DMS 273 (cell line): Measurements from ENCODE around the gene TCEANC.
A peak's percentile ranks its signal among the peaks of the same experiment; 100 is the strongest.
"Not testable (repeated sequence)": the region's sequence is repeated elsewhere in the genome, so short reads cannot be mapped to it uniquely, and the experiment has no call there.

Source experiments
- DNase-seq: peaks from one replicate; lab custom pipeline; 2025; ENCODE audit not compliant: unreplicated experiment; lab: John Stamatoyannopoulos, UW

TCEANC gene

DNA sequence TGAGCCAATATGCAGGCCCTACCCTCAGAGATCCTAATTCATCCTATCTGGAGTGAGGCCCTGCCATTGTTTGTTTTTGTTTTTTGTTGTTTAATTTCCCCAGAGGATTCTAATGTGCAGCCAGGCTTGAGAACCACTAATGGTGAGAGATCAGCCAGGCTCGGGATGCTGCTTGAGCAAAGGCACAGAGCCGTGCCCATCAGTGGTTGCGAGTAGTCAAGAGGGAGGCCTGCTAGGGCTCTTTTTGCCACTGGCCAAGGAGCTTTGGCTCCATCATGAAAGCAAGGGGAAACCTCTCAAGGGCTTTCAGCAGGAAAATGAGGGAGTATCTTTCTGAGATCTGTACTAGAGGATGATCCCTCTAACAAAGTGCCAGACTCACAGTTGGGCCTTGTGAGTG is 2.7 kb downstream of the TCEANC start:
- DNase-seq, result no peak

GRCh38 chrX:13658602-13659001 is 5.7 kb downstream of the TCEANC start:
- peak; percentile 81 for DNase-seq

- DNase-seq, result no peak
These were observed 6.1 kb downstream of the TCEANC start for GRCh38 chrX:13659063-13659462.

GRCh38 chrX:13661735-13662288 is 8.9 kb downstream of the TCEANC start:
- no peak for DNase-seq

- DNase-seq, result no peak
These were observed 9.4 kb downstream of the TCEANC start for GRCh38 chrX:13662355-13662791.

GRCh38 chrX:13664020-13664419 is 11.1 kb downstream of the TCEANC start:
- DNase-seq, result no peak

DNA sequence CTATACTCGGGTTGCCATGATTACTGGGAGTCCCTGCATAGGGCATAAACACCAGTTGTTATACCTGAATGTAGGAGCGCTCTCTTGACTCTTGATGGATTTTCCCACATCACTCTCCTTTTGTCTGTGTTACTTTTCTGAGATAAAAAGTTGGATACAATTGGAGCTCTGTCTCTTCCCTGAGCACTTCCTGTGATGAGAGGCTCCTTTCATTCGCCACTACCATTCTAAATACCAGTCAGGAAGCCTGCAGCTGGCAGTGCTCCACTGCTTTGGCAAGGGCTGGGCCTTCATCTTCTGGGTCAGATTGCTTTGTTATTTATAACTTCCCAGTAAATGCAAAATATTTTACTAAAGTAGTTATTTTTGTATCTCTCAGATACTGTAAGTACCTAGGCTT is 13.9 kb downstream of the TCEANC start:
- no peak for DNase-seq

- no peak for DNase-seq
These were observed 15.0 kb downstream of the TCEANC start for GRCh38 chrX:13667919-13668318.

DNA sequence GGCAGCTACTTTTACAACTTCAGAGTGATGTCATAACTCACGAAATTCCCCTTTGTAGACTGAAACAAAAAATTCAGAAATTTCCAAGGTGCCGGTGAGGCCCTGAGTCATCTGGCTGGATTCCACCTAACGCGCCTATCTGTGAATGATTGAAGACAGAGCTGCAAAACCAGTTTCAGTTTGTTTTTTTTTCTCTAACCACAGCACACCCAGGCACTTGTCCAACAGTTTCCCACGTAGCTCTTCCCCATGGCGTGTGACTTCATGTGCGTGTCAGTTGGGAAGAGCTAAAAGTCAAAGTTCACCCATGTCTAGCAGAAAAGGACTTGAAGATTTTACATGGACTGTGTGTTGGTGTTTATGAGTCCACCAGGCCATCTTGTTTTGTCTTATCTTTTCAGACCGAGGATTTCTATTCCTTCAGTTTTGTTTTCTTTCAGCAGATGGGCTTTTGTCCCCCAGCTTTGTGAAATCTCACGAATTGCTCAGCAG is 16.4 kb downstream of the TCEANC start:
- peak; percentile 29 for DNase-seq

DNA sequence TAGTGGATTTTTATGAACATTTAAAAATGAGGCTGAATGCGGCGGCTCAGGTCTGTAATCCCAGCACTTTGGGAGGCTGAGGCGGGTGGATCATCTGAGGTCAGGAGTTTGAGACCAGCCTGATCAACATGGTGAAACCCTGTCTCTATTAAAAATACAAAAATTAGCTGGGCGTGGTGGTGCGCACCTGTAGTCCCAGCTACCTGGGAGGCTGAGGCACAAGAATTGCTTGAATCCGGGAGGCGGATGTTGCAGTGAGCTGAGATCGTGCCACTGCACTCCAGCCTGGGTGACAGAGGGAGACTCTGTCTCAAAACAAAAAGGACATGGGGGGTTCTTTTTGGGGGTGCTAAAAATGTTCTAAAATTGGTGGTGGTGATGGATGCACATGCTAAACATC is 16.8 kb downstream of the TCEANC start:
- DNase-seq, result not testable (repeated sequence)

GRCh38 chrX:13670197-13670596 is 17.3 kb downstream of the TCEANC start:
- DNase-seq, result no peak

DNA sequence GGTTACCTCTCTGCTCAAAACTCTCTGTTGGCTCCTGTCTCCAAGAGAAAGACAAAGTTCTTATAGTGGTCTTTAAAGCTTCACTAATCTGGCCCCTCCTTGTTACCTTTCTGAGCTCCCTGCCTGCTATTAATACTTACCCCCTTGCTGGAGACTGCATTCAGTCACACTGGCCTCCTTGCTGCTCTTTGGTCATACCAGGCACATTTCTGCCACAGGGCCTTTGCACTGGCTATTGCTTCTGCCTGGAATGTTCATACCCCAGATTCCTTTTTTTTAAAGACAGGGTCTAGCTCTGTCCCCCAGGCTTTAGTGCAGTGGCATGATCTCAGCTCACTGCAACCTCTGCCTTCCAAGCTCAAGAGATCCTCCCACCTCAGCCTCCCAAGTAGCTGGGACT is 20.1 kb downstream of the TCEANC start:
- no peak for DNase-seq

DNA sequence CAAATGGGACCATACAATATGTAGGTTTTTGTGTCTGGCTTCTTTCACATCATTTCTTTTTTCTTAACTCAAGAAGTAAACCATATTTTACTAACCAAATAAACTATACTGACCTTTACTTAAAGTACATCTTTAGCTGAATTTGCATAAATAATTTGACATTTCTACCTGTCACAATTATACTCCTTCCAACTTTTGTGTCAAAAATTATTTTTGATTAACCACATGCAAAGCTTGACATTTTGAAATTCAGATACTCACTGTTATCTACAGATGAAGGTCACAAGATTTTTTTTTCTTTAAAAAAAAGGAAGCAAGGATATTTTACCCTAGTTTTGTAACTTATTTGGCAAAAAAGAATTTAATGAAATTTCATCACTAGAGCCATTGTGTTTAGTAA is 23.9 kb downstream of the TCEANC start:
- no peak for DNase-seq

DNA sequence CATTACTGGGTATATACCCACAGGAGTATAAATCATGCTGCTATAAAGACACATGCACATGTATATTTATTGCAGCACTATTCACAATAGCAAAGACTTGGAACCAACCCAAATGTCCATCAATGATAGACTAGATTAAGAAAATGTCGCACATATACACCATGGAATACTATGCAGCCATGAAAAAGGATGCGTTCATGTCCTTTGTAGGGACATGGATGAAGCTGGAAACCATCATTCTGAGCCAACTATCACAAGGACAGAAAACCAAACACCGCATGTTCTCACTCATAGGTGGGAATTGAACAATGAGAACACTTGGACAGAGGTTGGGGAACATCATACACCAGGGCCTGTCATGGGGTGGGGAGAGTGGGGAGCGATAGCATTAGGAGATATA is 26.8 kb downstream of the TCEANC start:
- not testable (repeated sequence) for DNase-seq

DNA sequence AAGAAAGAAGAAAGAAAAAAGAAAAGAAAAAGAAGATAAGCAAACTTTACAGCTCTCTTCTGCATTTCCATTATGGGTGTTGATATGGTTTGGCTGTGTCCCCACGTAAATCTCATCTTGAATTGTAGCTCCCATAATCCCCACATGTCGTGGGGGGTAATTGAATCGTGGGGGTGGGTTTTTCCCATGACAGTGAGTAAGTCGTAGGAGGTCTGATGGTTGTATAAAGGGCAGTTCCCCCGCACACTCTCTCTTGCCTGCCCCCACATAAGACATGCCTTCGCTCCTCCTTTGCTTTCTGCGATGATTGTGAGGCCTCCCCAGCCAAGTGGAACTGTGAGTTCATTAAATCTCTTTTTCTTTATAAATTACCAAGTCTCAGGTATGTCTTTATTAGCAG is 28.7 kb downstream of the TCEANC start:
- no peak for DNase-seq

DNA sequence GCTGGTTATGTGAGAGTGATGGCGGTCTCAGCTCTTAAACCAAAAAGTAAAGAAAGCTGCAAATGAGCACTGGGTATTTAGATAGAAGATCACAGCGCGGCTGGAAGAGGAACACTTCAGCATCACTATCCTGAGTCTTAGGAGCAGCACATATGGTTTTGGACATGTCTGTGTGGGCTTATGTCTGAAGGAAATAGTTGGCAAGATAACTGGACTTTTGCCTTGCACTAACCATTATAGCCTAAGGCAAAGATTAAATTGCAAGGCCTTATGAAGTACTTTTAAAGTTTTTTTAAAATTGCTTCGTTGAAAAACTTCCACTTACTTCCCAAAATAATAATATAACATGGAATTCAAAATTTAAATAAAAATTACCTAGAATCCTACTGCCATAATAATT is 31.4 kb downstream of the TCEANC start:
- no peak for DNase-seq

DNA sequence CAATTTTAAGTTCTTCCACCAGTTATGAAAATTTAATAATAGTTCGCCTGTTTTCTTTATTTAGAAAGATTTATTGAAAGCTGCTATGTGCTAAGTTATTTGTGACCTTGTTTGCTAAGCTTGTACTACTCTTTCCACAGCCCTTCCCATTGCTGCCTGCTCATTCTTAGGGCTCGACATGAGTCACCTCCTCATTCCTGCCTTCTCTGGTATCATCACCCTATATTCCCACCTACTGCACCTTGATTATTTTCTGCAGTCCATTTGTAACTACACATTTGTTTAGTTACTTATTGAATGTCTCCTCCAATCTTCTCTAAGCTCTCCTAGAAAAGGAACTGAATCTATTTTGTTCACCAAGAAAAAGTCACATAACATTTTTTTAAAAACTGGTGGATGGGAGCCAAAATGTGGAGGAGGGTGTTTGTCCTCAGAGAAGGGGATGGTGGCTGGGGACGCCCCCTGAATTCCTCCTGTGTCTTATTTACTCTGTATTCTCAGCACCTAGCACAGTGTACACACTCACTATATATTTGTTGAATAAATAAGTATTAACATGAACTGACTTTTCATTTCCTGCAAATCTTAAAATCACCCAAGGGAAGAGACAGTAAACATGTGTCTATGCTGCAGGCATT is 32.3 kb downstream of the TCEANC start:
- no peak for DNase-seq

DNA sequence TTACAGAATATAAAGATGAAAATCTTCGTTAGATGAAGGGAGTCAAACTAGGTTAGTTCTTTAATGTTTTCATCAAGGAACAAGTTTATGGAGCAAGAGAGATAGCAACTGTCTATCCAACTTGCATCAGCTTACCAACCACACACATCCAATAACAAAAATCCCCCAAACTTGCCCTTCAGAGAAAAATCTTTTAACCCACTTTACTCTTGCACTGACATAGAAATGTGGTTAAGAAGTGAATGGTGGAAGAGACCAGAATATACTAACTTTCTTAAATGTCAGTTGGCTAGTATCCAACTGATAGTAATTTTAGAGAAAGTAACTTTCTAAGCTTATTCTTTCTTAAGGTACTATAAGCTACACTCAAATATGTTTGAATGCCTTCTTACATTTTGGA is 34.3 kb downstream of the TCEANC start:
- no peak for DNase-seq

- peak; percentile 28 for DNase-seq
These were observed 35.5 kb downstream of the TCEANC start for GRCh38 chrX:13688384-13688957.

DNA sequence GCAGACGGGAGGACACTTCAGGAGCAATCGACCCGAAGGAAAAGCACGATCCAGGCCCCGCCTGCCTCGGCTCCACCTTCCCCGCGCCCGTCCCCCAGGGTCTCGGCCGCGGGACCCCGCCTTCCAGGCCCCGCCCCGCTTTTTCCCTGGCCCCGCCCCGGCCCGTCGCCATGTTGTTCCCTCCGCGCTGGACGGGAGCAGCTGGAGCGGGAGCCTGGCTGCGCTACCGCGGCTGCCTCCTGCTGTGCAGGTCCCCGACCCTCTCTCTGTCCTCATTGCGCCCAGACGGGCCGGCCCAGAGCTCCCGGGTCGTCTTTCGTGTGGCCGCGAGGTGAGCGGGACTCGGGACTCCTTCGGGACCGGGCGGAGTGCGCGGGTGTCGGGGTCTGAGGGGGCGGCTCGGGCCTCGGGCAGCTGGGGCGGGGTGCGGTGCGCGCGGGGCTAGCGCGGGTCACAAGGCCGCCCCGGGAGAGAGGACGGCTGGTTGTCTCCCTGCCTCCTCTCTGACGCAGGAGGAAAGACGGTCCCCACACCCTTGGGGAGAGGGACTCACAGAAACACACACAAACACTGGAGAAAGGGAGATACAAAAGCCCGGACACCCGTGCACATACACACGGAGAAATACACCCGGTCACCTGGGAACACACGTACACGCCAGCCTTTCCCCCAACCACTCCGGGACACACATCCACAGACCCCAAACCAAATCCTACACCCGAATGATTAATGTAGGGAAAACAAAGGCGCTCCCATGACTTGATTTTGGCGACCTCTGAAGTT is 36.2 kb downstream of the TCEANC start, which contains the start of gene RAB9A:
Gene RAB9A (plus strand): TSS at position 171 of the 783 bp plus-strand sequence. CDS start 19,619 bp downstream, outside the sequence.
- peak; percentile 89 for DNase-seq

GRCh38 chrX:13689741-13690211 is 36.8 kb downstream of the TCEANC start:
- DNase-seq, result no peak
